ENCODE data around the gene SLC5A1.
"Not testable (repeated sequence)": the region's sequence is repeated elsewhere in the genome, so short reads cannot be mapped to it uniquely, and the experiment has no call there.

Gene SLC5A1

DNA sequence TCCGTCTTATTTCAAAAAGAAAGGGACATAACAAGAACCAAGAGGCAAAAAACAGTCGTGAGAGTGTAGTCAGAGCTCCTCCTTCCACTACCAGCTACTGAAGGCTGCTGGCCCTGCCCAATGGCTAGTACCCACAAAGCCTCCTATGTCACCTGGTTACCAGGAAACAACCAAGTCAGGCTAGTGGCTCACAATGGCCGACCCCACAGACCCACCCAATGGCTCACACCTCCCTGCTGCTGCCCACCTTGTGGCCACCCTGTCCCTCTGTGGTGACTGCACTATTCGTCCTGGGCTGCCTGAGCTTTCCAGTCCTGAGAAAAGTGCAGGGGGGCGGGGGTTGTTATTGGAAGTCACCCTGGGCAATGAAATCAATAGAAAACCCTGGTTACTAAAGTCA lies 114.6 kb downstream of the SLC5A1 start:
- DNase-seq (ENCODE audit: extremely low read depth, low read depth) = not testable (repeated sequence)

DNA sequence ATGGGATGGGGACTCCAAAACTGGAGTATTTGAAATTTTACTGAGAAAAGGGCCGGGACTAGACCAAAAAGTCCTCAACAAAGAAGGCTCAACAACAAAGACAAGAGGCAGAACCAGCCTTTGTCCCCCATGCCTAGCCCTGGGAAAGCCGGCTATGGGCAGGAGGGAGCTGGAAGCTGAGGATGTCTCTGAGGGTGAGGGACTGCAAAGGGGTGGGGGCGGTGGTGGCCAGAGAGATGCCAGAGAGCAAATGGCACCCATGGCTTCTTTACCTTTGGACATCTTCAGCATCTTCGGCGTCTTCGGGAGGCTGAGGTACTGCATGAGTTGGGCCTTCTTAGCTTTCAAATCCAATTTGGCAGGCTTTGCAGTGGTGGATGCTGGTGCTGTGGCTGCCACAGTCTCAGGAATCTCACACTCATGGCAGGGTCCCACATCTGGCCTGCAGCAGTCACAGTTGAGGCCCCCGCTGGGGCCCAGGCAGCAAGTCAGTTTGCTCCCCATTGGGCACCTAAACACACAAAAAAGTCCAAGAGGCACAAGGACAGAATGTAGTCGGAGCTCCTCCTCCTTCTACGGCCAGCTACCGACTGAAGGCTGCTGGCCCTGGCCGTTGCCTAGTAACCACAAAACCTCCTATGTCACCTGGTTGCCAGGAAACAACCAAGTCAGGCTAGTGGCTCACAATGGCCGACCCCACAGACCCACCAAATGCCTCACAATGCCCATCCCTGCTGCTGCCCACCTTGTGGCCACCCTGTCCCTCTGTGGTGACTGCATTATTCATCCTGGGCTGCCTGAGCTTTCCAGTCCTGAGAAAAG lies 115.9 kb downstream of the SLC5A1 start, which contains the start of gene C22orf42:
C22orf42 (minus strand) TSS at position 592 of the 822 bp plus-strand sequence; CDS start at position 504, 88 bp downstream.
- H3K4me3 ChIP-seq (replicated peaks; ENCODE audit: low read depth, low read length) = no peak within 1 kb of the TSS
- no peak for DNase-seq (ENCODE audit: extremely low read depth, low read depth)
- TF ChIP-seq, protein P1, sequence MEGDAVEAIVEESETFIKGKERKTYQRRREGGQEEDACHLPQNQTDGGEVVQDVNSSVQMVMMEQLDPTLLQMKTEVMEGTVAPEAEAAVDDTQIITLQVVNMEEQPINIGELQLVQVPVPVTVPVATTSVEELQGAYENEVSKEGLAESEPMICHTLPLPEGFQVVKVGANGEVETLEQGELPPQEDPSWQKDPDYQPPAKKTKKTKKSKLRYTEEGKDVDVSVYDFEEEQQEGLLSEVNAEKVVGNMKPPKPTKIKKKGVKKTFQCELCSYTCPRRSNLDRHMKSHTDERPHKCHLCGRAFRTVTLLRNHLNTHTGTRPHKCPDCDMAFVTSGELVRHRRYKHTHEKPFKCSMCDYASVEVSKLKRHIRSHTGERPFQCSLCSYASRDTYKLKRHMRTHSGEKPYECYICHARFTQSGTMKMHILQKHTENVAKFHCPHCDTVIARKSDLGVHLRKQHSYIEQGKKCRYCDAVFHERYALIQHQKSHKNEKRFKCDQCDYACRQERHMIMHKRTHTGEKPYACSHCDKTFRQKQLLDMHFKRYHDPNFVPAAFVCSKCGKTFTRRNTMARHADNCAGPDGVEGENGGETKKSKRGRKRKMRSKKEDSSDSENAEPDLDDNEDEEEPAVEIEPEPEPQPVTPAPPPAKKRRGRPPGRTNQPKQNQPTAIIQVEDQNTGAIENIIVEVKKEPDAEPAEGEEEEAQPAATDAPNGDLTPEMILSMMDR (IDR thresholded peaks at IDR 0.05; ENCODE audit: low read depth, low read length, missing control alignments) = no peak

More for the DNA sequence above, 114.6 kb downstream of the SLC5A1 start:
- H3K4me3 ChIP-seq (replicated peaks; ENCODE audit: low read depth, low read length) = not testable (repeated sequence)

DNA sequence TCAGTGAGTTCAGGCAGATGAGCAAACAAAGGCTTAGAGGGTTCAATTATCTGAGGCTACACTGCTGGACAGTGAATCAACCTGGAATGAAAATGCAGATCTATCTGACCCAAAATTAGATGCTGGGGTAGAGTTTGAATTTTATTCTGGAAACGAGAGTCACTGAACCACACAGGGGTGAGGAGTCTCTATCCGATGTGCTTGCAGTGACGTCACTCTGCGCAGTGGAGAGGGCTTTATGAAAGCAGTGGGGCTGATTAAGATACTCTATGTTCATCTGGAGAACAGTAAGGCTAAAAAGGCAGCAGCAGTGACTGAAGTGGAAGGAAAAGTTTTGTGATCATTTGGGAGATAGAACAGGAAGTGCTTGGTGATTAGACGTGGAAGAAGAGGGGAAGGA lies 117.3 kb downstream of the SLC5A1 start:
- DNase-seq (ENCODE audit: extremely low read depth, low read depth) = not testable (repeated sequence)

More for the DNA sequence above, 117.3 kb downstream of the SLC5A1 start:
- H3K4me3 ChIP-seq (replicated peaks; ENCODE audit: low read depth, low read length) = not testable (repeated sequence)

All from HFF-Myc (cell line).